ENCODE measurements around the gene ZSWIM1. TPM values are rescaled to one million over a fixed set of nuclear protein-coding genes. Genes with fewer than 3 reads are reported as not detected.

ZSWIM1 gene
- total and polyA plus RNA-seq, 2 experiments from 2014 or later, result 6.6 to 7.7 TPM

- Histone ChIP-seq H3K79me2 (ENCODE audit: insufficient read depth) (peaks cover 16% of the 10 kb centered on the region), H3K4me2 (ENCODE audit: unreplicated experiment) (no peak overlapping the region), H3K9ac (no peak overlapping the region), H3K27ac (no peak overlapping the region), H3K4me3 (no peak overlapping the region), H4K20me1 (ENCODE audit: insufficient read depth) (no peaks in the 10 kb centered on the region), H3K9me3 (ENCODE audit: low read depth) (no peaks in the 10 kb centered on the region), H2AFZ (no peak overlapping the region), H3F3A (ENCODE audit: insufficient read depth) (no peaks in the 10 kb centered on the region), H3K27me3 (replicated peaks; ENCODE audit: insufficient read depth) (no peaks in the 10 kb centered on the region), H3K4me1 (ENCODE audit: insufficient read depth) (peaks cover 11% of the 10 kb centered on the region; the same call in 1 of the 2 replicates), H3K9me2 (ENCODE audit: insufficient read depth) (no peaks in the 10 kb centered on the region), H3K36me3 (ENCODE audit: low read depth) (no peaks in the 10 kb centered on the region)
- 94 to 95% methylated on average over 6 to 7 of the region's 7 CpGs for WGBS, 2 experiments (ENCODE audit: low coverage in 1 of 2, low lambda C conversion rate in 2 of 2, missing lambda C conversion rate in 2 of 2)
- no peak for TF ChIP-seq EZH2 (IDR thresholded peaks at IDR 0.05; ENCODE audit: insufficient read depth, poor library complexity, severe bottlenecking)
- no peak for TF ChIP-seq EZH2phosphoT487 (IDR thresholded peaks at IDR 0.05; ENCODE audit: insufficient read depth, low read depth)
- DNase-seq, result no peak
- in situ Hi-C loops (cut with MboI), result no loop called here
These were observed 19.6 kb upstream of the ZSWIM1 start for GRCh38 chr20:45861221-45862075.

- in situ Hi-C loops (cut with MboI), result no loop called here
- Histone ChIP-seq H3K9me3 (ENCODE audit: low read depth) (no peaks in the 10 kb centered on the region), H2AFZ (no peak overlapping the region), H3K9me2 (ENCODE audit: insufficient read depth) (no peaks in the 10 kb centered on the region), H3K4me2 (ENCODE audit: unreplicated experiment) (no peak overlapping the region), H3F3A (ENCODE audit: insufficient read depth) (peaks cover 14% of the 10 kb centered on the region; the same call in 1 of the 2 replicates), H3K79me2 (ENCODE audit: insufficient read depth) (0 out of 2 replicates have a peak, but pooled peaks cover 2% of the 10 kb centered on the region), H3K4me1 (ENCODE audit: insufficient read depth) (peaks cover 19% of the 10 kb centered on the region), H4K20me1 (ENCODE audit: insufficient read depth) (no peaks in the 10 kb centered on the region), H3K4me3 (no peak overlapping the region), H3K27me3 (replicated peaks; ENCODE audit: insufficient read depth) (no peaks in the 10 kb centered on the region), H3K36me3 (ENCODE audit: low read depth) (no peaks in the 10 kb centered on the region), H3K27ac (no peak overlapping the region), H3K9ac (no peak overlapping the region)
- no peak for TF ChIP-seq EZH2phosphoT487 (IDR thresholded peaks at IDR 0.05; ENCODE audit: insufficient read depth, low read depth)
- no peak for TF ChIP-seq EZH2 (IDR thresholded peaks at IDR 0.05; ENCODE audit: insufficient read depth, poor library complexity, severe bottlenecking)
- 67 to 70% methylated on average over 7 of the region's 7 CpGs for WGBS, 2 experiments (ENCODE audit: low coverage in 1 of 2, low lambda C conversion rate in 2 of 2, missing lambda C conversion rate in 2 of 2)
- DNase-seq, result no peak
These were observed 17.2 kb upstream of the ZSWIM1 start for GRCh38 chr20:45863543-45864470.

GRCh38 chr20:45866454-45866853 is 14.6 kb upstream of the ZSWIM1 start:
- Histone ChIP-seq H3K9me3 (ENCODE audit: low read depth) (no peaks in the 10 kb centered on the region), H3K9me2 (ENCODE audit: insufficient read depth) (no peaks in the 10 kb centered on the region), H3K36me3 (ENCODE audit: low read depth) (no peaks in the 10 kb centered on the region), H2AFZ (no peak overlapping the region), H3F3A (ENCODE audit: insufficient read depth) (peaks cover 14% of the 10 kb centered on the region; the same call in 1 of the 2 replicates), H4K20me1 (ENCODE audit: insufficient read depth) (no peaks in the 10 kb centered on the region), H3K4me2 (ENCODE audit: unreplicated experiment) (no peak overlapping the region), H3K4me1 (ENCODE audit: insufficient read depth) (peaks cover 15% of the 10 kb centered on the region), H3K79me2 (ENCODE audit: insufficient read depth) (0 out of 2 replicates have a peak, but pooled peaks cover 3% of the 10 kb centered on the region), H3K4me3 (no peak overlapping the region), H3K27me3 (replicated peaks; ENCODE audit: insufficient read depth) (no peaks in the 10 kb centered on the region), H3K9ac (no peak overlapping the region), H3K27ac (no peak overlapping the region)
- WGBS, 2 experiments (ENCODE audit: low coverage in 1 of 2, low lambda C conversion rate in 2 of 2, missing lambda C conversion rate in 2 of 2), result 95 to 96% methylated on average over 5 of the region's 5 CpGs
- TF ChIP-seq EZH2 (IDR thresholded peaks at IDR 0.05; ENCODE audit: insufficient read depth, poor library complexity, severe bottlenecking) (no peak), EZH2phosphoT487 (IDR thresholded peaks at IDR 0.05; ENCODE audit: insufficient read depth, low read depth) (no peak)
- in situ Hi-C loops (cut with MboI), result no loop called here
- DNase-seq, result no peak

- peaks cover 14% of the 10 kb centered on the region; the same call in 1 of the 2 replicates for H3F3A ChIP-seq (ENCODE audit: insufficient read depth)
- H3K27ac ChIP-seq, result peak overlapping the region; percentile 75
- H3K9ac ChIP-seq, result peak overlapping the region; percentile 49
- H3K79me2 ChIP-seq (ENCODE audit: insufficient read depth), result 0 out of 2 replicates have a peak, but pooled peaks cover 3% of the 10 kb centered on the region
- H3K9me3 ChIP-seq (ENCODE audit: low read depth), result no peaks in the 10 kb centered on the region
- peaks cover 15% of the 10 kb centered on the region for H3K4me1 ChIP-seq (ENCODE audit: insufficient read depth)
- H3K4me2 ChIP-seq (ENCODE audit: unreplicated experiment), result peak overlapping the region; percentile 62
- DNase-seq, result no peak
- in situ Hi-C loops (cut with MboI), result no loop called here
- H4K20me1 ChIP-seq (ENCODE audit: insufficient read depth), result no peaks in the 10 kb centered on the region
- peak overlapping the region; percentile 19; the same call in 1 of the 2 replicates for H3K4me3 ChIP-seq
- no peaks in the 10 kb centered on the region for H3K9me2 ChIP-seq (ENCODE audit: insufficient read depth)
- no peaks in the 10 kb centered on the region for H3K36me3 ChIP-seq (ENCODE audit: low read depth)
- no peak overlapping the region for H2AFZ ChIP-seq
- 93 to 94% methylated on average over 6 of the region's 6 CpGs for WGBS, 2 experiments (ENCODE audit: low coverage in 1 of 2, low lambda C conversion rate in 2 of 2, missing lambda C conversion rate in 2 of 2)
- TF ChIP-seq EZH2 (IDR thresholded peaks at IDR 0.05; ENCODE audit: insufficient read depth, poor library complexity, severe bottlenecking) (no peak), EZH2phosphoT487 (IDR thresholded peaks at IDR 0.05; ENCODE audit: insufficient read depth, low read depth) (no peak)
- no peaks in the 10 kb centered on the region for H3K27me3 ChIP-seq (replicated peaks; ENCODE audit: insufficient read depth)
These were observed 13.8 kb upstream of the ZSWIM1 start for GRCh38 chr20:45867136-45867818.

All from GM23248 (cell line).